D721Med (cell line): ENCODE results near the gene SH3RF3.

Experiments
- DNase-seq: peaks from one replicate; pipeline ENCODE4 v3.0.0; 2011; ENCODE audit warnings: low spot score; ENCODE audit not compliant: insufficient read length
- FAIRE-seq: peaks from 2 replicates; lab custom pipeline; 2011; peaks lifted over from hg19 to GRCh38; lab: Jason Lieb, UNC
- TF ChIP-seq, protein P1 (sequence below): IDR thresholded peaks from 2 replicates; pipeline ENCODE4 v1.5.1; 2012; ENCODE audit warnings: mild to moderate bottlenecking, control low read depth; ENCODE audit not compliant: insufficient read depth; ENCODE audit errors: missing control alignments

Gene SH3RF3

DNA sequence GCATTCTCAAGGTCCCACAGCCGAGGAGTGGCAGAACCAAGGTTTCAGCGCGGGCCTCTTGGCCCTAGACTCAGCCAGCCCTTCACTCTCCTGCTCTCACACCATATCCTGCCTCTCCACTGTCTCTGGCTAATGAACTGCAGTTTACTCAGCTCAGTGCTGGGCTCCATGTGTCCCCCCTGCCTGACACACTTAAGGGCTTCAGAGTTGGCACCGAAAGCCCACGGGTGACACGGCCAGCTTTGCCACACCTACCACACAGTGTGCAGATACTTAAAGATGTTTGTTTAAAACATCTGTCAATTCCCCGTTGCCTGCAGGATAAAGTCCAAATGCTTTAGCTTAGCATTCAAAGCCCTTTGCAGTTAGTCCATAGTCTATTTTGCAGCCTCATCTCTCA lies 243.6 kb downstream of the SH3RF3 start:
- DNase-seq (no peak), FAIRE-seq (no peak)
- TF ChIP-seq, protein P1, sequence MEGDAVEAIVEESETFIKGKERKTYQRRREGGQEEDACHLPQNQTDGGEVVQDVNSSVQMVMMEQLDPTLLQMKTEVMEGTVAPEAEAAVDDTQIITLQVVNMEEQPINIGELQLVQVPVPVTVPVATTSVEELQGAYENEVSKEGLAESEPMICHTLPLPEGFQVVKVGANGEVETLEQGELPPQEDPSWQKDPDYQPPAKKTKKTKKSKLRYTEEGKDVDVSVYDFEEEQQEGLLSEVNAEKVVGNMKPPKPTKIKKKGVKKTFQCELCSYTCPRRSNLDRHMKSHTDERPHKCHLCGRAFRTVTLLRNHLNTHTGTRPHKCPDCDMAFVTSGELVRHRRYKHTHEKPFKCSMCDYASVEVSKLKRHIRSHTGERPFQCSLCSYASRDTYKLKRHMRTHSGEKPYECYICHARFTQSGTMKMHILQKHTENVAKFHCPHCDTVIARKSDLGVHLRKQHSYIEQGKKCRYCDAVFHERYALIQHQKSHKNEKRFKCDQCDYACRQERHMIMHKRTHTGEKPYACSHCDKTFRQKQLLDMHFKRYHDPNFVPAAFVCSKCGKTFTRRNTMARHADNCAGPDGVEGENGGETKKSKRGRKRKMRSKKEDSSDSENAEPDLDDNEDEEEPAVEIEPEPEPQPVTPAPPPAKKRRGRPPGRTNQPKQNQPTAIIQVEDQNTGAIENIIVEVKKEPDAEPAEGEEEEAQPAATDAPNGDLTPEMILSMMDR: no peak

DNA sequence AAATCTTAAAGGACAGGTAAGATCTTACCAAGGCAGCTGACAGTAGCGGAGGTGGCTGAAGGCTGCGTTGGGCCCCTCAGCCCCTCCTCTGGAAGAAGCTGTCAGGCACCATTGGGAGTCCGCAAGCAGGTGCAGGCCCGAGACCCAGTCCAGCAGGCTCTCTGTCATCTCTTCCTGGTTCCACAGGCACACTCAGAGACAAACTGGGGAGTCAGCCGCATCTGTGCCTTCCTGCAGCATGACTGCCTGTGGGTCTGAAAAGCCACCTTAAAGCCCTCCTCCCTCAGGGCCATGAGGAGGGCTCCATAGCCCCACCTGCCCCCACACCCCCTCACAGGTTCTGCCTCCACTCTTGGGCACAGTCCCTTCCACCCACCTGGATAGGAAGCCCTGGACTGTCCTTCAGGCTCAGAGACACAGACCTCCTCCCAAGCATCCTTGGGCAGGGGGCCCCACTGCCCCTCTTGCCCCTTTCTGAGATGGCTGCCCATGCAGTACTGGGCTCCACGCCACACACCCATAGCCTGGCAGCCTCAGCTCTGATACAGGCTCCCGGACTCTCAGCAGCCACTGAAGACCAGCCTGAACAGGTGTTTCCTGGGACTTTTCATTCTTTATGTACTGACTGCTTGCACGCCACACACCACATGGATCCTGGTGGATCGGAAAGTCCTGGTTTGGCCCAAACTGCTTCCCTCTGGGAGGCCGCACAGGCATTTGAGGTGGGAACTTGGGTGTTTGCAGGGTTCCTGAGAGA lies 245.0 kb downstream of the SH3RF3 start:
- TF ChIP-seq, protein P1: no peak
- FAIRE-seq (no peak), DNase-seq (no peak)

DNA sequence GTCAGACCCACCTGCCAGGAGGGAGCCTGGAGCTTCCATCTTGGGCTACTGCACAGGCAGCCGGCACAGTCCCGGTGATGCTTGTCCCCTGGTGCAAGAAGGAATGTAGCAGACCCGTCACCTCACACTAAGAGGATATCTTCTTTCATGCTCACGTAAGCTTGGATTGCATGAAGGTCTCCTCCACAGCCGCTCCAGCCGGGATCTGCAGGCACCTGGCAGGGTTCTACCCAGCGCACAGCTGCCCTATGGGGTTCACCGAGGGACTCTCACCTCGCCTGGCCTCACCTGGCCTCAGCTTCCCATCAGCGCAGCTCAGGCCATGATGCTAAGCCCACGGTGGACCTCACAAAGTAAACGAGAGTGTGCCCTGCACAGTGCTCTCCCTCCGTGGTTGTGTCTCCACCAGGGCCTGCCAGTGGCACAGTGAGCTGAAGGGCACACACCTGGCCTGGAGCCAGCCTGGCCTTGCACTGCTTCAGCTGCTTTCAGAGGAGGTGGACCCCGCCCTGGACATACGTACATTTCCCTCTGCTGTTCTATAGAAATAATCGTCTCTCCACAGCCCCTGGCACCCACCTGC lies 245.6 kb downstream of the SH3RF3 start:
- TF ChIP-seq, protein P1: no peak
- DNase-seq (no peak), FAIRE-seq (no peak)

DNA sequence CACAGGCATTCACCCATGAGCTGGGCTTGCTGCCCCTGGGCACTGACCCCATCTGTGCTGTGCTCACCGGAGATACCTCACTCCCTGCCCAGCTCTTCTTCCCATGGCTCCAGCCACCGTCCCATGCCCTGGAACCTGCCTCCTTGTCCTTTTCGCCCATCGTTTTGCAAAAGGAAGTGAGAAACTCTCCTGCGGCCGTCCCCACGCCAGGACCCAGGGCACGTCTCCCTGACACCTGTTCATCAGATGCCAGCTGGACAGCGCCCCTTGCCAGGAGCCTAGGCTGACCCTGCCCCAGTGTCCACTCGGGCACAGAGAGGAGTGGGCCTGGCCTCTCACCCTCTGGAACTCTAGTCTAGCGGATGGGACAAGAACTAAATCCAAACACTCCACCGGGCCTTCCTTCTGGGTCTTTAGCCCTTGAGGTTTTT lies 246.1 kb downstream of the SH3RF3 start:
- FAIRE-seq: no peak
- no peak for DNase-seq
- TF ChIP-seq, protein P1: no peak

GRCh38 chr2:109375656-109376055 lies 246.7 kb downstream of the SH3RF3 start:
- TF ChIP-seq, protein P1: no peak
- no peak for FAIRE-seq
- DNase-seq: no peak

GRCh38 chr2:109376115-109376514 lies 247.1 kb downstream of the SH3RF3 start:
- FAIRE-seq: no peak

More at GRCh38 chr2:109376115-109376514, 247.1 kb downstream of the SH3RF3 start:
- TF ChIP-seq, protein P1: no peak
- no peak for DNase-seq
